Stomach smooth muscle (tissue), 2 donors: Measurements from ENCODE around the gene PPP4R1.

Source experiments
- H3K27ac ChIP-seq: one replicate; pipeline ENCODE4 v1.7.0; 2013; ENCODE audit warnings: mild to moderate bottlenecking, low read length, inconsistent platforms
- H3K27me3 ChIP-seq, 2 donors: one replicate each; pipeline ENCODE4 v1.7.0; 2013; ENCODE audit warnings: low read length in 2 of 2; ENCODE audit not compliant: insufficient read depth in 2 of 2, control insufficient read depth in 1 of 2
- H3K36me3 ChIP-seq, 2 donors: one replicate each; pipeline ENCODE4 v1.7.0; 2013; ENCODE audit warnings: low read length in 2 of 2; ENCODE audit not compliant: control insufficient read depth in 2 of 2, insufficient read depth in 2 of 2
- H3K4me1 ChIP-seq: one replicate; pipeline ENCODE4 v1.7.0; 2013; ENCODE audit warnings: low read length; ENCODE audit not compliant: control insufficient read depth, insufficient read depth
- H3K4me3 ChIP-seq, 2 donors: one replicate each; pipeline ENCODE4 v1.7.0; 2013; ENCODE audit warnings: low read length in 2 of 2
- H3K9ac ChIP-seq, 2 donors: one replicate each; pipeline ENCODE4 v1.7.0; 2013; ENCODE audit warnings: low read length in 2 of 2, mild to moderate bottlenecking in 1 of 2
- H3K9me3 ChIP-seq, 2 donors: one replicate each; pipeline ENCODE4 v1.7.0; 2013; ENCODE audit warnings: low read length in 2 of 2; ENCODE audit not compliant: control insufficient read depth in 2 of 2
- donor health status: healthy.
- donor health status: Pancreatic carcinoma.

PPP4R1 gene

GRCh38 chr18:9628984-9629383 is 14.6 kb upstream of the PPP4R1 start:
- Histone ChIP-seq H3K36me3 (no peaks in the 10 kb centered on the region), H3K9ac (no peak overlapping the region), H3K27me3 (no peaks in the 10 kb centered on the region), H3K4me1 (no peaks in the 10 kb centered on the region), H3K27ac (no peak overlapping the region), H3K4me3 (no peak overlapping the region), H3K9me3 (no peaks in the 10 kb centered on the region)

- Histone ChIP-seq H3K4me3 (no peak overlapping the region), H3K4me1 (no peaks in the 10 kb centered on the region), H3K27ac (no peak overlapping the region), H3K36me3 (no peaks in the 10 kb centered on the region), H3K9ac (no peak overlapping the region), H3K27me3 (no peaks in the 10 kb centered on the region), H3K9me3 (no peaks in the 10 kb centered on the region)
Measured at GRCh38 chr18:9627642-9628041, 13.3 kb upstream of the PPP4R1 start.

- H3K4me3 ChIP-seq: no peak overlapping the region
- no peak overlapping the region for H3K27ac ChIP-seq
- no peak overlapping the region for H3K9ac ChIP-seq
- H3K4me1 ChIP-seq: peaks cover 6% of the 10 kb centered on the region
- H3K9me3 ChIP-seq: no peaks in the 10 kb centered on the region
- H3K27me3 ChIP-seq: no peaks in the 10 kb centered on the region
- H3K36me3 ChIP-seq: no peaks in the 10 kb centered on the region
Measured at GRCh38 chr18:9619990-9620389, 5.6 kb upstream of the PPP4R1 start.

GRCh38 chr18:9619545-9619944 is 5.2 kb upstream of the PPP4R1 start:
- Histone ChIP-seq H3K9me3 (no peaks in the 10 kb centered on the region), H3K27me3 (no peaks in the 10 kb centered on the region), H3K36me3 (no peaks in the 10 kb centered on the region), H3K4me1 (peaks cover 7% of the 10 kb centered on the region), H3K4me3 (no peak overlapping the region), H3K9ac (no peak overlapping the region), H3K27ac (no peak overlapping the region)

- Histone ChIP-seq H3K9ac (no peak overlapping the region), H3K9me3 (no peaks in the 10 kb centered on the region), H3K27ac (no peak overlapping the region), H3K4me3 (no peak overlapping the region), H3K36me3 (no peaks in the 10 kb centered on the region), H3K4me1 (peaks cover 7% of the 10 kb centered on the region), H3K27me3 (no peaks in the 10 kb centered on the region)
Measured at GRCh38 chr18:9619056-9619455, 4.7 kb upstream of the PPP4R1 start.

- Histone ChIP-seq H3K9me3 (no peaks in the 10 kb centered on the region), H3K4me3 (no peak overlapping the region), H3K4me1 (peaks cover 7% of the 10 kb centered on the region), H3K27ac (no peak overlapping the region), H3K27me3 (no peaks in the 10 kb centered on the region), H3K36me3 (no peaks in the 10 kb centered on the region), H3K9ac (no peak overlapping the region)
Measured at GRCh38 chr18:9617006-9617542, 2.7 kb upstream of the PPP4R1 start.

- Histone ChIP-seq H3K9ac (no peak overlapping the region), H3K27me3 (no peaks in the 10 kb centered on the region), H3K4me1 (peaks cover 9% of the 10 kb centered on the region), H3K36me3 (peaks cover 3 to 4% of the 10 kb centered on the region in 2 donors), H3K4me3 (no peak overlapping the region), H3K27ac (no peak overlapping the region), H3K9me3 (no peaks in the 10 kb centered on the region)
Measured at GRCh38 chr18:9616049-9616448, 1.7 kb upstream of the PPP4R1 start.

- H3K4me1 ChIP-seq: peaks cover 10% of the 10 kb centered on the region
- no peaks in the 10 kb centered on the region for H3K9me3 ChIP-seq
- peaks cover 6 to 7% of the 10 kb centered on the region in 2 donors for H3K36me3 ChIP-seq
- no peaks in the 10 kb centered on the region for H3K27me3 ChIP-seq
- peak overlapping the region; percentile 87 for H3K27ac ChIP-seq
- peak overlapping the region; percentile 73 to 76 for H3K4me3 ChIP-seq
- H3K9ac ChIP-seq: peak overlapping the region; percentile 71 to 80
Measured at GRCh38 chr18:9615280-9615797, 980 bp upstream of the PPP4R1 start.

GRCh38 chr18:9613550-9614400 is 584 bp downstream of the PPP4R1 start:
- H3K9me3 ChIP-seq: no peaks in the 10 kb centered on the region
- H3K27ac ChIP-seq: peak overlapping the region; percentile 85
- H3K27me3 ChIP-seq: no peaks in the 10 kb centered on the region
- H3K4me3 ChIP-seq: peak overlapping the region; percentile 83 to 89
- peaks cover 10% of the 10 kb centered on the region for H3K4me1 ChIP-seq
- peak overlapping the region; percentile 85 to 95 for H3K9ac ChIP-seq
- H3K36me3 ChIP-seq: peaks cover 6 to 7% of the 10 kb centered on the region in 2 donors

- no peak overlapping the region for H3K27ac ChIP-seq
- H3K27me3 ChIP-seq: no peaks in the 10 kb centered on the region
- peaks cover 6 to 7% of the 10 kb centered on the region in 2 donors for H3K36me3 ChIP-seq
- peak overlapping the region in 1 of 2 donors; percentile 95 for H3K9ac ChIP-seq
- H3K9me3 ChIP-seq: no peaks in the 10 kb centered on the region
- peaks cover 10% of the 10 kb centered on the region for H3K4me1 ChIP-seq
- H3K4me3 ChIP-seq: peak overlapping the region; percentile 83 to 89
Measured at GRCh38 chr18:9612977-9613376, 1.4 kb downstream of the PPP4R1 start.
